Stimulated activated CD4-positive, alpha-beta T cell treated with anti-CD3 and anti-CD28 coated beads, Interleukin-2, amount 100 ng/mL, for 24 hours (primary cell): Measurements from ENCODE around the gene P3H2.
"Not testable (repeated sequence)": the region's sequence is repeated elsewhere in the genome, so short reads cannot be mapped to it uniquely, and the experiment has no call there.

Experiments used
- DNase-seq, 2 donors: peaks; one replicate each; pipeline ENCODE4 v3.0.0-alpha.2; 2020

P3H2 gene

GRCh38 chr3:189967254-189967865 lies 153.3 kb downstream of the P3H2 start:
- DNase-seq = no peak

- DNase-seq = no peak
Measured at GRCh38 chr3:189966843-189967242, 153.9 kb downstream of the P3H2 start.

- DNase-seq = no peak
Measured at GRCh38 chr3:189964623-189965332, 155.9 kb downstream of the P3H2 start.

GRCh38 chr3:189962466-189962865 lies 158.2 kb downstream of the P3H2 start:
- no peak for DNase-seq

GRCh38 chr3:189961522-189962161 lies 159.1 kb downstream of the P3H2 start:
- DNase-seq = peak; percentile 80 to 81

GRCh38 chr3:189961086-189961485 lies 159.6 kb downstream of the P3H2 start:
- not testable (repeated sequence) for DNase-seq

GRCh38 chr3:189954733-189955665 lies 165.7 kb downstream of the P3H2 start:
- DNase-seq = no peak

GRCh38 chr3:189953551-189953950 lies 167.1 kb downstream of the P3H2 start:
- no peak for DNase-seq

GRCh38 chr3:189952272-189952671 lies 168.4 kb downstream of the P3H2 start:
- no peak for DNase-seq

GRCh38 chr3:189950258-189950657 lies 170.4 kb downstream of the P3H2 start:
- no peak for DNase-seq

- no peak for DNase-seq
Measured at GRCh38 chr3:189949580-189949979, 171.1 kb downstream of the P3H2 start.

GRCh38 chr3:189948724-189949045 lies 172.0 kb downstream of the P3H2 start:
- no peak for DNase-seq

GRCh38 chr3:189947948-189948723 lies 172.6 kb downstream of the P3H2 start:
- peak in 1 of 2 donors; percentile 31 for DNase-seq

GRCh38 chr3:189947068-189947467 lies 173.6 kb downstream of the P3H2 start:
- no peak for DNase-seq

- no peak for DNase-seq
Measured at GRCh38 chr3:189945935-189946709, 174.6 kb downstream of the P3H2 start.

GRCh38 chr3:189944285-189945145 lies 176.2 kb downstream of the P3H2 start:
- DNase-seq = peak in 1 of 2 donors; percentile 13

- no peak for DNase-seq
Measured at GRCh38 chr3:189942948-189943347, 177.7 kb downstream of the P3H2 start.

GRCh38 chr3:189941679-189942078 lies 179.0 kb downstream of the P3H2 start:
- DNase-seq = no peak

GRCh38 chr3:189941125-189941524 lies 179.6 kb downstream of the P3H2 start:
- DNase-seq = no peak

- DNase-seq = no peak
Measured at GRCh38 chr3:189937302-189938127, 183.2 kb downstream of the P3H2 start.
